AG09309 (cell line): Measurements from ENCODE around the gene SLC16A12.
A peak's percentile ranks its signal among the peaks of the same experiment; 100 is the strongest.

Experiments used
- DNase-seq: peaks from one replicate; pipeline ENCODE4 v3.0.0-alpha.2; 2010; ENCODE audit warnings: low read depth
- H3K4me3 ChIP-seq: 2 replicates; pipeline ENCODE4 v1.5.1; 2011; ENCODE audit warnings: mild to moderate bottlenecking, low read depth, low read length, moderate library complexity; ENCODE audit not compliant: control insufficient read depth
- TF ChIP-seq, protein P1 (sequence below): IDR thresholded peaks from 2 replicates; pipeline ENCODE4 v1.5.1; 2011; ENCODE audit warnings: mild to moderate bottlenecking, low read depth, low read length, inconsistent platforms; ENCODE audit not compliant: insufficient read depth, control insufficient read depth; ENCODE audit errors: missing control alignments

The SLC16A12 gene, protein sequence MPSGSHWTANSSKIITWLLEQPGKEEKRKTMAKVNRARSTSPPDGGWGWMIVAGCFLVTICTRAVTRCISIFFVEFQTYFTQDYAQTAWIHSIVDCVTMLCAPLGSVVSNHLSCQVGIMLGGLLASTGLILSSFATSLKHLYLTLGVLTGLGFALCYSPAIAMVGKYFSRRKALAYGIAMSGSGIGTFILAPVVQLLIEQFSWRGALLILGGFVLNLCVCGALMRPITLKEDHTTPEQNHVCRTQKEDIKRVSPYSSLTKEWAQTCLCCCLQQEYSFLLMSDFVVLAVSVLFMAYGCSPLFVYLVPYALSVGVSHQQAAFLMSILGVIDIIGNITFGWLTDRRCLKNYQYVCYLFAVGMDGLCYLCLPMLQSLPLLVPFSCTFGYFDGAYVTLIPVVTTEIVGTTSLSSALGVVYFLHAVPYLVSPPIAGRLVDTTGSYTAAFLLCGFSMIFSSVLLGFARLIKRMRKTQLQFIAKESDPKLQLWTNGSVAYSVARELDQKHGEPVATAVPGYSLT

DNA sequence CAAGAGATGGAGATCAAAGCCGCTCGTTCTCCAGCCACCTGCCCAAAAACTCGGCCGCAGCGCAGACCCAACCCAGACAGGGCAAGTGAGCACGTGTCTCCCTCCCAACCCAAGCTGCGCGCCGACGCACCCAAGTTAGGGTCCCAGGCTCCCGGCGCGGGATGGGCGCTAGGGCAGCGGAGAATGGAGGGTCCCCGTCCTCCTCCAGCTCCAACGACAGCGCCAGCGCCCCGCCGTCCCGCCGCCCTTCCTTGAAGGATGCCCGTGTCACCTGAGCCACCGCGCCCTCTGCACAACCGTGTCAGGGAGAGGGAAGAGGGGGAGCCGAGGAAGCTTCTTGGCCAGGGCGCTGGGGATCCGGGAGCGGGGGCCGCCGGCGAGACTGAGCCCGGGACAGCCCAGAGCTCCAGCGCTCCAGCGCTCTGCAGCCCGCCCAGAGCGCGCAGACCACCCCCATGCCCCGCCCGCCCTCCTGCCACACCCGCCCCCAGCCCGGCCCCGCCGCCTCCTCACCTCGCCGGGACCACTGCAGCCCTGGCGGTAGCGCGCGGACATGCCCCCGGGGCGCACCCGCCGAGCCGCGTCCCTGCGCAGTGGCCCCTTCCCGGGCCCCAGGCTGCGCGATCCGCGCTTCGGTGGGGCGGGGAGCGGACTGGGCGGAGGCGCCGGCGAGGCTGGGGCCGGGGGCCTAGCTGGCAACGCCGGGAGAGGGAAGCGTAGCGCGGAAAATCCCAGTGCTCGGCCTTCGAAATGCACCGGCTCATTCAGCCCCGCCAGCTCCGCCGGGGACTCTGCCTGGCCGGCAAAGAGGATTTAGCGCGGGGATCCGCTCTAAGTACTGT lies at the start of gene SLC16A12:
TSS of gene SLC16A12 (minus strand) at position 424 of the 842 bp plus-strand sequence. CDS start 73,016 bp downstream, outside the sequence.
- TF ChIP-seq, protein P1, sequence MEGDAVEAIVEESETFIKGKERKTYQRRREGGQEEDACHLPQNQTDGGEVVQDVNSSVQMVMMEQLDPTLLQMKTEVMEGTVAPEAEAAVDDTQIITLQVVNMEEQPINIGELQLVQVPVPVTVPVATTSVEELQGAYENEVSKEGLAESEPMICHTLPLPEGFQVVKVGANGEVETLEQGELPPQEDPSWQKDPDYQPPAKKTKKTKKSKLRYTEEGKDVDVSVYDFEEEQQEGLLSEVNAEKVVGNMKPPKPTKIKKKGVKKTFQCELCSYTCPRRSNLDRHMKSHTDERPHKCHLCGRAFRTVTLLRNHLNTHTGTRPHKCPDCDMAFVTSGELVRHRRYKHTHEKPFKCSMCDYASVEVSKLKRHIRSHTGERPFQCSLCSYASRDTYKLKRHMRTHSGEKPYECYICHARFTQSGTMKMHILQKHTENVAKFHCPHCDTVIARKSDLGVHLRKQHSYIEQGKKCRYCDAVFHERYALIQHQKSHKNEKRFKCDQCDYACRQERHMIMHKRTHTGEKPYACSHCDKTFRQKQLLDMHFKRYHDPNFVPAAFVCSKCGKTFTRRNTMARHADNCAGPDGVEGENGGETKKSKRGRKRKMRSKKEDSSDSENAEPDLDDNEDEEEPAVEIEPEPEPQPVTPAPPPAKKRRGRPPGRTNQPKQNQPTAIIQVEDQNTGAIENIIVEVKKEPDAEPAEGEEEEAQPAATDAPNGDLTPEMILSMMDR, result no peak
- H3K4me3 ChIP-seq, result peak within 1 kb of the TSS; percentile 45
- no peak for DNase-seq

DNA sequence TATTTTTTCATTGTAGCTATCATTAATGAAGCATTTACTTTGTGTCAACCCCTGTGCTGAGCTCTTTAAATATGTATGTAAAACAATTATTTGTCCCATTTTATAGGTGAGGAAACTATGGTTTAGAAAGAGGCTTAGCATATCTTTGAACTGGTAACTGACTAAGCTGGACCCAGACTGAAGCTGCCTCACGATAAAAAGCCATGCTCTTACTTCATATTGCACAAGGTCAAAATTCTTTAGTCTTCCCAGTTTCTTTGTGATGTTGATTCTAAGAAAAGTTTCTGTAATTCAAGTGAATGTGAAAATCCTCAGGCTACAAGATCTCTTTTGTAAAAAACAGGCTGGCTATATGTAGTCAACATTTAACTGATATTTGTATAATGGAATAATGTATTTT lies 46.6 kb upstream of the SLC16A12 start:
- TF ChIP-seq, protein P1, result no peak
- DNase-seq, result no peak
- no peak overlapping the region for H3K4me3 ChIP-seq

DNA sequence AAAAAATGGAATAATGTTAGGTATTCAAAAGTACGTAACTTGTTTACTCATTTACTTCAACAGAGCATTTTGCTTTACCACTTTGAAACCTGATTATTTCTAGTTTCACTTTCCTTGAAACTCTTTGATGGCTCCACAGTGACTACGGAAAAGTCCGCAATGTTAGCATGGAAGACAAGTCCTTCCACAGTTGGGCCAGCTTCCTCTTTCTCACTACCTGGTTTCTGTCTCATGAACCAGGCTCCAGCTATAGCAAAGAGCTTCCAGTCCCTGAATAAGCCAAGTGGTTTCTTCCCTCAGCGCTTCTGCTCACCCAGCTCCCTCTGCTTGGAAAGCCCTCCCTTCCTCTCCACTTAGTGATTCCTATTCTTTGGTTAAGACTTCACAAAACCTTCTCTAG lies 44.8 kb upstream of the SLC16A12 start:
- DNase-seq, result no peak
- TF ChIP-seq, protein P1, result no peak
- no peak overlapping the region for H3K4me3 ChIP-seq

DNA sequence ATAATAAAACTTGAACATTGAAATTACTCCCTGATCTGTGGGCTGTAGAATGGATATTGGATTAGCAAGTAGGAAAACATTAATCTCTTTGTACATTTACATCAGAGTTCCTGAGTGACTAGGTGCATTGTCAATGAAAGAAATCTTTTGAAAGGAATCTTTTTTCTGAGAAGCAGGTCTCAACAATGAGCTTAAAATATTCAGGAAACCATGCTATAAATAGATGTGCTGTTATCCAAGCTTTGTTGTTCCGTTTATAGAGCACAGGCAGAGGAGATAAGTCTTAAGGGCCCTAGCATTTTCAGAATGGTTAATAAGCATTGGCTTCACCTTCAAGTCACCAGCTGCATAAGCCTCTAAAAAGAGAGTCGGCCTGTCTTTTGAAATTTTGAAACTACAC lies 41.3 kb upstream of the SLC16A12 start:
- no peak overlapping the region for H3K4me3 ChIP-seq
- DNase-seq, result no peak
- TF ChIP-seq, protein P1, result no peak

GRCh38 chr10:89576022-89576421 lies 40.6 kb upstream of the SLC16A12 start:
- DNase-seq, result no peak
- TF ChIP-seq, protein P1, result no peak
- no peak overlapping the region for H3K4me3 ChIP-seq

DNA sequence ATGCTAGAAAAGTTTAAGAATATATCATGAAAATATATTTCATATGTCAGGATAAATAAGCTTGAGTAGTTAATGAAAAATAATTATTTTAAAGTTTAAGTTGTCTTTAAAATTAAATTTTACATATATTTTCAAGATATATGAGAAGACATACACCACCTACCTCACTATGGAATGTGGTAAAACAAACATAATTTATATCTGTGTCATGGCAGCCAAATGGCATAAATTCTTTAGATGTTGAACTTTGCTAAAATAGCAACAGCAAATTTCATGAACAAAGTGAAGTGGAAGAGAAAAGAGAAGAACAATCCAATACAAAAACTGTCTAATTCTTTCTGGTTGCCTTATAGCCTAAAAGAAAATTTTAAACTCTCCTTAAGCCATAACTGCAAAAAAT lies 39.6 kb upstream of the SLC16A12 start:
- DNase-seq, result no peak
- TF ChIP-seq, protein P1, result no peak
- no peak overlapping the region for H3K4me3 ChIP-seq
